C4-2B (cell line): ENCODE measurements around the gene POLR2F.

ENCODE experiments used
- CTCF ChIP-seq: fragments of 450-650 bp; conservative IDR thresholded peaks from 2 replicates; pipeline ENCODE4 v1.5.1; 2017; ENCODE audit warnings: mild to moderate bottlenecking
- ZFX ChIP-seq: fragments of 450-650 bp; IDR thresholded peaks from 2 replicates; pipeline ENCODE4 v1.6.1; 2017

DNA sequence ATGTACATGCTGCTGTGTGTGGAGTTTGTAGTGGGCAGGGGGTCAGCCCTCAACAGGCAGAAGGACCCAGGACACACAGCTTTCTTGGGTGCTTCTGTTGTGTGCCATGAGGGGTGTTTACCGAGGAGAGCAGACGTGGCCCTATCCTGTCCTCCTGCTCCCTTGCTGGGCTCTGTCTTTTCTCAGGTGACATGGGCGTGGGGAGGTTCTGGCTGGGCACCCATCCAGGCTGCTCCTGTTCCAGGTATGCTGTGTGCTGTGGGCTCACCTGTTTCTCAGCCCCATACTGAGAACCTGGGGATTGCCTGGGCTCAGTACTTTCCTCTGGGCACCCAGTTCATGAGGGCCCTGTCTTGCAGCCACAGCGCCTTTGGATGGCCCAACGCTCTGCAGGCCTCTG is 24.1 kb upstream of the POLR2F start:
- TF ChIP-seq CTCF, result no peak
- TF ChIP-seq ZFX, result no peak
